Subcutaneous adipose tissue (tissue), 4 donors: ENCODE measurements around the gene VAV3. TPM values are rescaled to one million over a fixed set of nuclear protein-coding genes. Genes with fewer than 3 reads are reported as not detected.

Experiments
- total RNA-seq, 4 donors: library from RNA; depleted of rRNA; stranded (reverse); fragments of >200 nt; gene quantifications; one replicate each; pipeline ENCODE4 v1.1.0, GENCODE V29; 2016
- TF ChIP-seq, protein P1 (sequence below): fragments of 450-650 bp; IDR thresholded peaks from one replicate; pipeline ENCODE4 v1.5.1; 2016; ENCODE audit warnings: low read depth, mild to moderate bottlenecking, control low read depth, antibody characterized with exemption, moderate library complexity

VAV3 gene
- total RNA-seq, 4 donors from 2014 or later, result 7.0 to 13.1 (median 10.1) TPM

GRCh38 chr1:107990606-107991005 is 25.6 kb upstream of the VAV3 start:
- TF ChIP-seq, protein P1, sequence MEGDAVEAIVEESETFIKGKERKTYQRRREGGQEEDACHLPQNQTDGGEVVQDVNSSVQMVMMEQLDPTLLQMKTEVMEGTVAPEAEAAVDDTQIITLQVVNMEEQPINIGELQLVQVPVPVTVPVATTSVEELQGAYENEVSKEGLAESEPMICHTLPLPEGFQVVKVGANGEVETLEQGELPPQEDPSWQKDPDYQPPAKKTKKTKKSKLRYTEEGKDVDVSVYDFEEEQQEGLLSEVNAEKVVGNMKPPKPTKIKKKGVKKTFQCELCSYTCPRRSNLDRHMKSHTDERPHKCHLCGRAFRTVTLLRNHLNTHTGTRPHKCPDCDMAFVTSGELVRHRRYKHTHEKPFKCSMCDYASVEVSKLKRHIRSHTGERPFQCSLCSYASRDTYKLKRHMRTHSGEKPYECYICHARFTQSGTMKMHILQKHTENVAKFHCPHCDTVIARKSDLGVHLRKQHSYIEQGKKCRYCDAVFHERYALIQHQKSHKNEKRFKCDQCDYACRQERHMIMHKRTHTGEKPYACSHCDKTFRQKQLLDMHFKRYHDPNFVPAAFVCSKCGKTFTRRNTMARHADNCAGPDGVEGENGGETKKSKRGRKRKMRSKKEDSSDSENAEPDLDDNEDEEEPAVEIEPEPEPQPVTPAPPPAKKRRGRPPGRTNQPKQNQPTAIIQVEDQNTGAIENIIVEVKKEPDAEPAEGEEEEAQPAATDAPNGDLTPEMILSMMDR, result no peak

- TF ChIP-seq, protein P1, result no peak
Measured at GRCh38 chr1:107981277-107981676, 16.3 kb upstream of the VAV3 start.

DNA sequence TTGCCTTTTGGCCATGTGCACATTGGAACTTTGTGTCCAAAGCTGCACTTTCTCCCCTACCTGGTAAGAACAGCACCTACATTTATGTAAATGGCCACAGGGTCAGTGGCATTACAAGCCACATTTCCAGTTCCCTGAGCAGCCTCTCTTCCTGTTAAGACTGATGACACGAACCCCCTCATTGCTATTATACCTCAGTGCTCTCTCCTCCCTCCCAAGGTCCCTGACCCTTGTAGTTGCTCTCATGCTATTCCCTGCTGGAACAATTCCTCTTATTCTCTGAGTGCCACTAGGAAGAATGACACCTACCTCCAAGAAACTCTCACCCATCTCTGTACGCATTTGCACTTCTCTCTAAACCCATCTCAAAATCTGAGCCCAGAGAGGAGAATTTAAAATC is 14.9 kb upstream of the VAV3 start:
- TF ChIP-seq, protein P1, result no peak

DNA sequence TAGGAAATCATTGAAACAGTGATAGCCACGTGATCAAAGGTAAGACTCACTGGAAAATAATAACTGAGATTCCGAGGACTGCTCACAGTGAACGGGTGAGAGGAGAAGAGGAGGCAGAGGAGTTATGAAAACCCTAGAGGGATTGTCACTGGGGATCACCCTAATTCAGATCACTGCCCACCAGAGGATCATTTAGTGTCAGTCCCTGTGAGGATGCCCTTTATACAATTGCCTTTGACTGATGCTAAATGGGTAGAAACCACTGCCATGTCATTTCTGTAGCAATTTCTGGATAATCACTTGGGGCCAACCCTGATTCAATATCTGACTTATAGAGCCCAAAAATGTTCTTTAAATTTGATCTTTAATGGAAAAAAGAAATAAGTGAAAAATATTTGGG is 14.1 kb upstream of the VAV3 start:
- TF ChIP-seq, protein P1, result no peak

GRCh38 chr1:107976836-107977235 is 11.9 kb upstream of the VAV3 start:
- TF ChIP-seq, protein P1, result no peak

DNA sequence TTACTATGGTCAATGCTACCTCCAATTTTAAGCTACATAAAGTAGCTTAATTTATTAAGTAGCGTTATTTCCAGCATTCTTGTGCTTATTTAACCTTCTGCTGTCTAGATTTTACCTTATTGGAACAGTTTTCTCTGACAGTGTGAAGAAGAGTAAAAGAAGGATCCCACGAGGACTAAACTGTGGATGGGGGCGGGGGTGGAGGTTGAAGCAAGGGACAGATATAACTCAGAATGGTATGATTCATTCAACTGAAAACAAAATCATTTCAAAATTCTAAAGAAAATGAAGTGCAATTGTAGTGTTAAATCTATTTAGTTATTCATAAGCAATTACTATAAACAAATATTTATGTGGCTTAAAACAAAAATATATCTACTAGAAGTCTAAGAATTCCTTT is 11.5 kb upstream of the VAV3 start:
- TF ChIP-seq, protein P1, result no peak

- TF ChIP-seq, protein P1, result no peak
Measured at GRCh38 chr1:107975851-107976250, 10.9 kb upstream of the VAV3 start.

GRCh38 chr1:107974090-107974489 is 9.1 kb upstream of the VAV3 start:
- TF ChIP-seq, protein P1, result no peak
